ENCODE measurements around the gene ZNF639. TPM values are rescaled to one million over a fixed set of nuclear protein-coding genes. Genes with fewer than 3 reads are reported as not detected.

The ZNF639 gene
- total and polyA plus RNA-seq, 2 of the 13 experiments (the other 11 are each of a cell fraction or from before 2014, with no cell fraction given), result 11.6 to 42.4 TPM

- TF ChIP-seq, protein P1, sequence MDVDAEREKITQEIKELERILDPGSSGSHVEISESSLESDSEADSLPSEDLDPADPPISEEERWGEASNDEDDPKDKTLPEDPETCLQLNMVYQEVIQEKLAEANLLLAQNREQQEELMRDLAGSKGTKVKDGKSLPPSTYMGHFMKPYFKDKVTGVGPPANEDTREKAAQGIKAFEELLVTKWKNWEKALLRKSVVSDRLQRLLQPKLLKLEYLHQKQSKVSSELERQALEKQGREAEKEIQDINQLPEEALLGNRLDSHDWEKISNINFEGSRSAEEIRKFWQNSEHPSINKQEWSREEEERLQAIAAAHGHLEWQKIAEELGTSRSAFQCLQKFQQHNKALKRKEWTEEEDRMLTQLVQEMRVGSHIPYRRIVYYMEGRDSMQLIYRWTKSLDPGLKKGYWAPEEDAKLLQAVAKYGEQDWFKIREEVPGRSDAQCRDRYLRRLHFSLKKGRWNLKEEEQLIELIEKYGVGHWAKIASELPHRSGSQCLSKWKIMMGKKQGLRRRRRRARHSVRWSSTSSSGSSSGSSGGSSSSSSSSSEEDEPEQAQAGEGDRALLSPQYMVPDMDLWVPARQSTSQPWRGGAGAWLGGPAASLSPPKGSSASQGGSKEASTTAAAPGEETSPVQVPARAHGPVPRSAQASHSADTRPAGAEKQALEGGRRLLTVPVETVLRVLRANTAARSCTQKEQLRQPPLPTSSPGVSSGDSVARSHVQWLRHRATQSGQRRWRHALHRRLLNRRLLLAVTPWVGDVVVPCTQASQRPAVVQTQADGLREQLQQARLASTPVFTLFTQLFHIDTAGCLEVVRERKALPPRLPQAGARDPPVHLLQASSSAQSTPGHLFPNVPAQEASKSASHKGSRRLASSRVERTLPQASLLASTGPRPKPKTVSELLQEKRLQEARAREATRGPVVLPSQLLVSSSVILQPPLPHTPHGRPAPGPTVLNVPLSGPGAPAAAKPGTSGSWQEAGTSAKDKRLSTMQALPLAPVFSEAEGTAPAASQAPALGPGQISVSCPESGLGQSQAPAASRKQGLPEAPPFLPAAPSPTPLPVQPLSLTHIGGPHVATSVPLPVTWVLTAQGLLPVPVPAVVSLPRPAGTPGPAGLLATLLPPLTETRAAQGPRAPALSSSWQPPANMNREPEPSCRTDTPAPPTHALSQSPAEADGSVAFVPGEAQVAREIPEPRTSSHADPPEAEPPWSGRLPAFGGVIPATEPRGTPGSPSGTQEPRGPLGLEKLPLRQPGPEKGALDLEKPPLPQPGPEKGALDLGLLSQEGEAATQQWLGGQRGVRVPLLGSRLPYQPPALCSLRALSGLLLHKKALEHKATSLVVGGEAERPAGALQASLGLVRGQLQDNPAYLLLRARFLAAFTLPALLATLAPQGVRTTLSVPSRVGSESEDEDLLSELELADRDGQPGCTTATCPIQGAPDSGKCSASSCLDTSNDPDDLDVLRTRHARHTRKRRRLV (CRISPR knock-in tag; IDR thresholded peaks at IDR 0.05), result no peak
- TF ChIP-seq ZNF407 (CRISPR knock-in tag; IDR thresholded peaks at IDR 0.05; ENCODE audit: not compliant biosample characterization) (peak; percentile 88), PAX8 (CRISPR knock-in tag; IDR thresholded peaks at IDR 0.05; ENCODE audit: borderline replicate concordance) (no peak), ZC3H13 (CRISPR knock-in tag; IDR thresholded peaks at IDR 0.05) (no peak), ZNF75D (CRISPR knock-in tag; IDR thresholded peaks at IDR 0.05; ENCODE audit: borderline replicate concordance) (no peak), ZNF614 (CRISPR knock-in tag; IDR thresholded peaks at IDR 0.05; ENCODE audit: borderline replicate concordance) (peak; percentile 65; the same call in 1 of the 2 replicates), MIXL1 (CRISPR knock-in tag; IDR thresholded peaks at IDR 0.05) (peak; percentile 21; the same call in 1 of the 2 replicates), ZNF616 (CRISPR knock-in tag; IDR thresholded peaks at IDR 0.05; ENCODE audit: low read depth) (no peak), REL (CRISPR knock-in tag; conservative IDR thresholded peaks at IDR 0.05) (no peak)
- TF ChIP-seq, protein P2, sequence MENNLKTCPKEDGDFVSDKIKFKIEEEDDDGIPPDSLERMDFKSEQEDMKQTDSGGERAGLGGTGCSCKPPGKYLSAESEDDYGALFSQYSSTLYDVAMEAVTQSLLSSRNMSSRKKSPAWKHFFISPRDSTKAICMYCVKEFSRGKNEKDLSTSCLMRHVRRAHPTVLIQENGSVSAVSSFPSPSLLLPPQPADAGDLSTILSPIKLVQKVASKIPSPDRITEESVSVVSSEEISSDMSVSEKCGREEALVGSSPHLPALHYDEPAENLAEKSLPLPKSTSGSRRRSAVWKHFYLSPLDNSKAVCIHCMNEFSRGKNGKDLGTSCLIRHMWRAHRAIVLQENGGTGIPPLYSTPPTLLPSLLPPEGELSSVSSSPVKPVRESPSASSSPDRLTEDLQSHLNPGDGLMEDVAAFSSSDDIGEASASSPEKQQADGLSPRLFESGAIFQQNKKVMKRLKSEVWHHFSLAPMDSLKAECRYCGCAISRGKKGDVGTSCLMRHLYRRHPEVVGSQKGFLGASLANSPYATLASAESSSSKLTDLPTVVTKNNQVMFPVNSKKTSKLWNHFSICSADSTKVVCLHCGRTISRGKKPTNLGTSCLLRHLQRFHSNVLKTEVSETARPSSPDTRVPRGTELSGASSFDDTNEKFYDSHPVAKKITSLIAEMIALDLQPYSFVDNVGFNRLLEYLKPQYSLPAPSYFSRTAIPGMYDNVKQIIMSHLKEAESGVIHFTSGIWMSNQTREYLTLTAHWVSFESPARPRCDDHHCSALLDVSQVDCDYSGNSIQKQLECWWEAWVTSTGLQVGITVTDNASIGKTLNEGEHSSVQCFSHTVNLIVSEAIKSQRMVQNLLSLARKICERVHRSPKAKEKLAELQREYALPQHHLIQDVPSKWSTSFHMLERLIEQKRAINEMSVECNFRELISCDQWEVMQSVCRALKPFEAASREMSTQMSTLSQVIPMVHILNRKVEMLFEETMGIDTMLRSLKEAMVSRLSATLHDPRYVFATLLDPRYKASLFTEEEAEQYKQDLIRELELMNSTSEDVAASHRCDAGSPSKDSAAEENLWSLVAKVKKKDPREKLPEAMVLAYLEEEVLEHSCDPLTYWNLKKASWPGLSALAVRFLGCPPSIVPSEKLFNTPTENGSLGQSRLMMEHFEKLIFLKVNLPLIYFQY (CRISPR knock-in tag; IDR thresholded peaks at IDR 0.05; ENCODE audit: borderline replicate concordance), result 0 out of 2 replicates have a peak, but pooled peaks have one; percentile 40
Observed at GRCh38 chr3:179347345-179348194, 24.7 kb downstream of the ZNF639 start, which contains the start of gene MFN1 (continued).
